ENCODE measurements around the gene PLEKHH2. TPM values are rescaled to one million over a fixed set of nuclear protein-coding genes. Genes with fewer than 3 reads are reported as not detected.

PLEKHH2 gene
- total and polyA plus RNA-seq, 2 of the 13 experiments (the other 11 are each of a cell fraction or from before 2014, with no cell fraction given) = 1.1 to 3.0 TPM

DNA sequence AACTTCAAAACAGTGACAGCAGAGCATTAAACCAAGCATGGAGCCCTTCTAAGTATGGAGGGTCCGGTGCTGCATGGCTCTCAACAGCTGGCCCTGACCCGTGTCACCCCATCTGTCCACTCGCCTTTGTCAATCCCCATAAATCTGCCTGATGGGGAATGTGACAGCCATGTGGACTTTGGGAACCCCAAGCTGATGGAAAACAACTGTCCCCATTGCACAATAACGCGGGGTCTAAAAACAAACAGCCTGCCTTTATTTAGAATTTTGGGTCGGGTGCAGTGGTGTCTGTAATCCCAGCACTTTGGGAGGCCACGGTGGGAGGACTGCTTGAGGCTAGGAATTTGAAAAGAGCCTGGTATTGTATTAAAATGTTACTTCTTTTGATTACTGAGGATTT, 24.1 kb upstream of the PLEKHH2 start (continued):
- TF ChIP-seq, protein P1, sequence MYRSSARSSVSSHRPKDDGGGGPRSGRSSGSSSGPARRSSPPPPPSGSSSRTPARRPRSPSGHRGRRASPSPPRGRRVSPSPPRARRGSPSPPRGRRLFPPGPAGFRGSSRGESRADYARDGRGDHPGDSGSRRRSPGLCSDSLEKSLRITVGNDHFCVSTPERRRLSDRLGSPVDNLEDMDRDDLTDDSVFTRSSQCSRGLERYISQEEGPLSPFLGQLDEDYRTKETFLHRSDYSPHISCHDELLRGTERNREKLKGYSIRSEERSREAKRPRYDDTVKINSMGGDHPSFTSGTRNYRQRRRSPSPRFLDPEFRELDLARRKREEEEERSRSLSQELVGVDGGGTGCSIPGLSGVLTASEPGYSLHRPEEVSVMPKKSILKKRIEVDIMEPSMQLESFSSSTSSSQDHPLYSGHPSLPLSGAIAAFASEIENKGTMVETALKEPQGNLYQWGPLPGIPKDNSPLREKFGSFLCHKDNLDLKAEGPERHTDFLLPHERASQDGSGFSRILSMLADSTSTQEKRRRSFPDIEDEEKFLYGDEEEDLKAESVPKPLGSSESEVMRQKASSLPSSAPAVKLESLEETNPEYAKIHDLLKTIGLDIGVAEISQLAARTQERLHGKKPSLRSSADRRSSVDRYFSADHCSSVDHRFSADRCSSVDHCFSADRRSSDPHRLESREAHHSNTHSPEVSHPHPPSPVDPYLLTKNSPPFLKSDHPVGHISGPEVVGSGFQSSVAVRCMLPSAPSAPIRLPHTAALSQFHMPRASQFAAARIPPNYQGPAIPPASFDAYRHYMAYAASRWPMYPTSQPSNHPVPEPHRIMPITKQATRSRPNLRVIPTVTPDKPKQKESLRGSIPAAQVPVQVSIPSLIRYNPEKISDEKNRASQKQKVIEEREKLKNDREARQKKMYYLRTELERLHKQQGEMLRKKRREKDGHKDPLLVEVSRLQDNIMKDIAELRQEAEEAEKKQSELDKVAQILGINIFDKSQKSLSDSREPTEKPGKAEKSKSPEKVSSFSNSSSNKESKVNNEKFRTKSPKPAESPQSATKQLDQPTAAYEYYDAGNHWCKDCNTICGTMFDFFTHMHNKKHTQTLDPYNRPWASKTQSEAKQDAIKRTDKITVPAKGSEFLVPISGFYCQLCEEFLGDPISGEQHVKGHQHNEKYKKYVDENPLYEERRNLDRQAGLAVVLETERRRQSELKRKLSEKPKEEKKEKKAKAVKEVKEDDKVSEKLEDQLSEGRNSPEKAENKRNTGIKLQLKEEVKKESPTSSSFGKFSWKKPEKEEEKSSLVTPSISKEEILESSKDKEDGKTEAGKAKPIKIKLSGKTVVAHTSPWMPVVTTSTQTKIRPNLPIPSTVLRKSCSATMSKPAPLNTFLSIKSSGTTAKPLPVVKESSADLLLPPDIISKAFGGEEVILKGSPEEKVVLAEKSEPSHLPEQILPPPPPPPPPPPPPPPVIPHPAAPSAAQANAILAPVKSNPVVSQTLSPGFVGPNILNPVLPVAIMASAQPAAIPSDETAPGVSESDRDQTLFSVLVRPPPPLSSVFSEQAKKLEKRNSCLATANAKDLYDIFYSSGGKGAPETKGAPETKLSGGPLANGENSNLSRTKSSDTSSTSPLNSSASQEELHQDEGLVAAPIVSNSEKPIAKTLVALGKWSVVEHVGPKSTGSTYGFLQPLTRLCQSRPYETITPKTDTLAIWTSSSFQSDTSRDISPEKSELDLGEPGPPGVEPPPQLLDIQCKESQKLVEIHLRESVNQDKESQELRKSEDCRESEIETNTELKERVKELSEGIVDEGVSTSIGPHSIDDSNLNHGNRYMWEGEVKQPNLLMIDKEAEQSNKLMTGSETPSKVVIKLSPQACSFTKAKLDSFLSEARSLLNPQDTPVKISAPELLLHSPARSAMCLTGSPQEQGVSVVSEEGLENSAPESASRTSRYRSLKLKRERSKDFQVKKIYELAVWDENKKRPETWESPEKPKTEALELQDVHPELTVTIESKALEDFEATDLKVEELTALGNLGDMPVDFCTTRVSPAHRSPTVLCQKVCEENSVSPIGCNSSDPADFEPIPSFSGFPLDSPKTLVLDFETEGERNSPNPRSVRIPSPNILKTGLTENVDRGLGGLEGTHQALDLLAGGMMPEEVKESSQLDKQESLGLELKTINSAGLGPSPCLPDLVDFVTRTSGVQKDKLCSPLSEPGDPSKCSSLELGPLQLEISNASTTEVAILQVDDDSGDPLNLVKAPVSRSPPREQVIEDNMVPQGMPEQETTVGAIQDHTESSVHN (CRISPR knock-in tag; IDR thresholded peaks at IDR 0.05) = no peak
- no peak for TF ChIP-seq ZNF747 (CRISPR knock-in tag; IDR thresholded peaks at IDR 0.05; ENCODE audit: borderline replicate concordance)
- TF ChIP-seq TEAD2 (CRISPR knock-in tag; IDR thresholded peaks at IDR 0.05) = no peak
- TF ChIP-seq ZSCAN9 (CRISPR knock-in tag; IDR thresholded peaks at IDR 0.05; ENCODE audit: borderline replicate concordance) = no peak
- TF ChIP-seq, protein P2, sequence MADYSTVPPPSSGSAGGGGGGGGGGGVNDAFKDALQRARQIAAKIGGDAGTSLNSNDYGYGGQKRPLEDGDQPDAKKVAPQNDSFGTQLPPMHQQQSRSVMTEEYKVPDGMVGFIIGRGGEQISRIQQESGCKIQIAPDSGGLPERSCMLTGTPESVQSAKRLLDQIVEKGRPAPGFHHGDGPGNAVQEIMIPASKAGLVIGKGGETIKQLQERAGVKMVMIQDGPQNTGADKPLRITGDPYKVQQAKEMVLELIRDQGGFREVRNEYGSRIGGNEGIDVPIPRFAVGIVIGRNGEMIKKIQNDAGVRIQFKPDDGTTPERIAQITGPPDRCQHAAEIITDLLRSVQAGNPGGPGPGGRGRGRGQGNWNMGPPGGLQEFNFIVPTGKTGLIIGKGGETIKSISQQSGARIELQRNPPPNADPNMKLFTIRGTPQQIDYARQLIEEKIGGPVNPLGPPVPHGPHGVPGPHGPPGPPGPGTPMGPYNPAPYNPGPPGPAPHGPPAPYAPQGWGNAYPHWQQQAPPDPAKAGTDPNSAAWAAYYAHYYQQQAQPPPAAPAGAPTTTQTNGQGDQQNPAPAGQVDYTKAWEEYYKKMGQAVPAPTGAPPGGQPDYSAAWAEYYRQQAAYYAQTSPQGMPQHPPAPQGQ (CRISPR knock-in tag; IDR thresholded peaks at IDR 0.05; ENCODE audit: borderline replicate concordance) = no peak
- TF ChIP-seq TCF12 (IDR thresholded peaks at IDR 0.05) = no peak
- 0 out of 2 replicates have a peak, but pooled peaks have one; percentile 17 for TF ChIP-seq TCF12 (CRISPR knock-in tag; IDR thresholded peaks at IDR 0.05)
- TF ChIP-seq ZNF841 (CRISPR knock-in tag; IDR thresholded peaks at IDR 0.05; ENCODE audit: borderline replicate concordance) = no peak
- TF ChIP-seq, protein P3, sequence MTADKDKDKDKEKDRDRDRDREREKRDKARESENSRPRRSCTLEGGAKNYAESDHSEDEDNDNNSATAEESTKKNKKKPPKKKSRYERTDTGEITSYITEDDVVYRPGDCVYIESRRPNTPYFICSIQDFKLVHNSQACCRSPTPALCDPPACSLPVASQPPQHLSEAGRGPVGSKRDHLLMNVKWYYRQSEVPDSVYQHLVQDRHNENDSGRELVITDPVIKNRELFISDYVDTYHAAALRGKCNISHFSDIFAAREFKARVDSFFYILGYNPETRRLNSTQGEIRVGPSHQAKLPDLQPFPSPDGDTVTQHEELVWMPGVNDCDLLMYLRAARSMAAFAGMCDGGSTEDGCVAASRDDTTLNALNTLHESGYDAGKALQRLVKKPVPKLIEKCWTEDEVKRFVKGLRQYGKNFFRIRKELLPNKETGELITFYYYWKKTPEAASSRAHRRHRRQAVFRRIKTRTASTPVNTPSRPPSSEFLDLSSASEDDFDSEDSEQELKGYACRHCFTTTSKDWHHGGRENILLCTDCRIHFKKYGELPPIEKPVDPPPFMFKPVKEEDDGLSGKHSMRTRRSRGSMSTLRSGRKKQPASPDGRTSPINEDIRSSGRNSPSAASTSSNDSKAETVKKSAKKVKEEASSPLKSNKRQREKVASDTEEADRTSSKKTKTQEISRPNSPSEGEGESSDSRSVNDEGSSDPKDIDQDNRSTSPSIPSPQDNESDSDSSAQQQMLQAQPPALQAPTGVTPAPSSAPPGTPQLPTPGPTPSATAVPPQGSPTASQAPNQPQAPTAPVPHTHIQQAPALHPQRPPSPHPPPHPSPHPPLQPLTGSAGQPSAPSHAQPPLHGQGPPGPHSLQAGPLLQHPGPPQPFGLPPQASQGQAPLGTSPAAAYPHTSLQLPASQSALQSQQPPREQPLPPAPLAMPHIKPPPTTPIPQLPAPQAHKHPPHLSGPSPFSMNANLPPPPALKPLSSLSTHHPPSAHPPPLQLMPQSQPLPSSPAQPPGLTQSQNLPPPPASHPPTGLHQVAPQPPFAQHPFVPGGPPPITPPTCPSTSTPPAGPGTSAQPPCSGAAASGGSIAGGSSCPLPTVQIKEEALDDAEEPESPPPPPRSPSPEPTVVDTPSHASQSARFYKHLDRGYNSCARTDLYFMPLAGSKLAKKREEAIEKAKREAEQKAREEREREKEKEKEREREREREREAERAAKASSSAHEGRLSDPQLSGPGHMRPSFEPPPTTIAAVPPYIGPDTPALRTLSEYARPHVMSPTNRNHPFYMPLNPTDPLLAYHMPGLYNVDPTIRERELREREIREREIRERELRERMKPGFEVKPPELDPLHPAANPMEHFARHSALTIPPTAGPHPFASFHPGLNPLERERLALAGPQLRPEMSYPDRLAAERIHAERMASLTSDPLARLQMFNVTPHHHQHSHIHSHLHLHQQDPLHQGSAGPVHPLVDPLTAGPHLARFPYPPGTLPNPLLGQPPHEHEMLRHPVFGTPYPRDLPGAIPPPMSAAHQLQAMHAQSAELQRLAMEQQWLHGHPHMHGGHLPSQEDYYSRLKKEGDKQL (CRISPR knock-in tag; IDR thresholded peaks at IDR 0.05; ENCODE audit: low read depth) = no peak
- TF ChIP-seq, protein P4, sequence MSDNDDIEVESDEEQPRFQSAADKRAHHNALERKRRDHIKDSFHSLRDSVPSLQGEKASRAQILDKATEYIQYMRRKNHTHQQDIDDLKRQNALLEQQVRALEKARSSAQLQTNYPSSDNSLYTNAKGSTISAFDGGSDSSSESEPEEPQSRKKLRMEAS (IDR thresholded peaks at IDR 0.05) = peak; percentile 72
- no peak for TF ChIP-seq PRPF4 (IDR thresholded peaks at IDR 0.05; ENCODE audit: low read depth, low read length, poor library complexity, severe bottlenecking)
- TF ChIP-seq, protein P5, sequence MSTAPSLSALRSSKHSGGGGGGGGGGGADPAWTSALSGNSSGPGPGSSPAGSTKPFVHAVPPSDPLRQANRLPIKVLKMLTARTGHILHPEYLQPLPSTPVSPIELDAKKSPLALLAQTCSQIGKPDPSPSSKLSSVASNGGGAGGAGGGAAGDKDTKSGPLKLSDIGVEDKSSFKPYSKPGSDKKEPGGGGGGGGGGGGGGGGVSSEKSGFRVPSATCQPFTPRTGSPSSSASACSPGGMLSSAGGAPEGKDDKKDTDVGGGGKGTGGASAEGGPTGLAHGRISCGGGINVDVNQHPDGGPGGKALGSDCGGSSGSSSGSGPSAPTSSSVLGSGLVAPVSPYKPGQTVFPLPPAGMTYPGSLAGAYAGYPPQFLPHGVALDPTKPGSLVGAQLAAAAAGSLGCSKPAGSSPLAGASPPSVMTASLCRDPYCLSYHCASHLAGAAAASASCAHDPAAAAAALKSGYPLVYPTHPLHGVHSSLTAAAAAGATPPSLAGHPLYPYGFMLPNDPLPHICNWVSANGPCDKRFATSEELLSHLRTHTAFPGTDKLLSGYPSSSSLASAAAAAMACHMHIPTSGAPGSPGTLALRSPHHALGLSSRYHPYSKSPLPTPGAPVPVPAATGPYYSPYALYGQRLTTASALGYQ (CRISPR knock-in tag; IDR thresholded peaks at IDR 0.05) = no peak
